HEK293 (cell line): ENCODE results near the gene VPS26B.

Experiments used
- KLF9 ChIP-seq: fragments of 450-650 bp; formaldehyde crosslinking; IDR thresholded peaks from 2 replicates; pipeline ENCODE4 v1.5.1; 2016; ENCODE audit warnings: missing biosample characterization, missing genetic modification characterization, low read depth
- ZFP37 ChIP-seq: fragments of 450-650 bp; formaldehyde crosslinking; IDR thresholded peaks from 2 replicates; pipeline ENCODE4 v1.5.1; 2016; ENCODE audit warnings: missing biosample characterization, missing genetic modification characterization
- ZNF184 ChIP-seq: fragments of 450-650 bp; IDR thresholded peaks from 2 replicates; pipeline ENCODE4 v1.5.1; 2018; ENCODE audit warnings: missing biosample characterization, mild to moderate bottlenecking, missing genetic modification characterization
- ZNF571 ChIP-seq: fragments of 450-650 bp; formaldehyde crosslinking; IDR thresholded peaks from 2 replicates; pipeline ENCODE4 v1.5.0; 2017; ENCODE audit warnings: missing biosample characterization, missing genetic modification characterization
- TF ChIP-seq, protein P1 (sequence below): fragments of 450-650 bp; formaldehyde crosslinking; IDR thresholded peaks from 2 replicates; pipeline ENCODE4 v1.5.0; 2017; ENCODE audit warnings: missing biosample characterization, missing genetic modification characterization, borderline replicate concordance
- TF ChIP-seq, protein P2 (sequence below): IDR thresholded peaks from 2 replicates; pipeline ENCODE4 v1.6.1; 2011; ENCODE audit warnings: mild to moderate bottlenecking, low read depth, low read length, borderline replicate concordance
- TF ChIP-seq, protein P3 (sequence below): fragments of 450-650 bp; formaldehyde crosslinking; IDR thresholded peaks from 2 replicates; pipeline ENCODE4 v1.5.1; 2016; ENCODE audit warnings: missing biosample characterization, missing genetic modification characterization
- TF ChIP-seq, protein P4 (sequence below): fragments of 450-650 bp; formaldehyde crosslinking; IDR thresholded peaks from 2 replicates; pipeline ENCODE4 v1.5.1; 2016; ENCODE audit warnings: missing biosample characterization, missing genetic modification characterization, low read depth

DNA sequence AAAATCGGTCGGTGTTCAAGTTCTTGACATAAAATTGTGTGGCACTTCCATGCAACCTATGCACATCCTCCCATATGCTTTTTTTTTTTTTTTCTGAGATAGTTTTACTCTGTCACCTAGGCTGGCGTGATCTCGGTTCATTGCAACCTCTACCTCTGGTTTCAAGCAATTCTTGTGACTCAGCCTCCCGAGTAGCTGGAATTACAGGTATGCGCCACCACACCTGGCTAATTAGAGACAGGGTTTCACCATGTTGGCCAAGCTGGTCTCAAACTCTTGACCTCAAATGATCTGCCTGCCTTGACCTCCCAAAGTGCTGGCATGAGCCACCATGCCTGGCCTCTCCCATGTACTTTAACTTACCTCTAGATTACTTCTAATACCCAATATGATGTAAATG is 66.7 kb downstream of the VPS26B start:
- TF ChIP-seq, protein P1, sequence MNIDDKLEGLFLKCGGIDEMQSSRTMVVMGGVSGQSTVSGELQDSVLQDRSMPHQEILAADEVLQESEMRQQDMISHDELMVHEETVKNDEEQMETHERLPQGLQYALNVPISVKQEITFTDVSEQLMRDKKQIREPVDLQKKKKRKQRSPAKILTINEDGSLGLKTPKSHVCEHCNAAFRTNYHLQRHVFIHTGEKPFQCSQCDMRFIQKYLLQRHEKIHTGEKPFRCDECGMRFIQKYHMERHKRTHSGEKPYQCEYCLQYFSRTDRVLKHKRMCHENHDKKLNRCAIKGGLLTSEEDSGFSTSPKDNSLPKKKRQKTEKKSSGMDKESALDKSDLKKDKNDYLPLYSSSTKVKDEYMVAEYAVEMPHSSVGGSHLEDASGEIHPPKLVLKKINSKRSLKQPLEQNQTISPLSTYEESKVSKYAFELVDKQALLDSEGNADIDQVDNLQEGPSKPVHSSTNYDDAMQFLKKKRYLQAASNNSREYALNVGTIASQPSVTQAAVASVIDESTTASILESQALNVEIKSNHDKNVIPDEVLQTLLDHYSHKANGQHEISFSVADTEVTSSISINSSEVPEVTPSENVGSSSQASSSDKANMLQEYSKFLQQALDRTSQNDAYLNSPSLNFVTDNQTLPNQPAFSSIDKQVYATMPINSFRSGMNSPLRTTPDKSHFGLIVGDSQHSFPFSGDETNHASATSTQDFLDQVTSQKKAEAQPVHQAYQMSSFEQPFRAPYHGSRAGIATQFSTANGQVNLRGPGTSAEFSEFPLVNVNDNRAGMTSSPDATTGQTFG, result no peak
- TF ChIP-seq, protein P2, sequence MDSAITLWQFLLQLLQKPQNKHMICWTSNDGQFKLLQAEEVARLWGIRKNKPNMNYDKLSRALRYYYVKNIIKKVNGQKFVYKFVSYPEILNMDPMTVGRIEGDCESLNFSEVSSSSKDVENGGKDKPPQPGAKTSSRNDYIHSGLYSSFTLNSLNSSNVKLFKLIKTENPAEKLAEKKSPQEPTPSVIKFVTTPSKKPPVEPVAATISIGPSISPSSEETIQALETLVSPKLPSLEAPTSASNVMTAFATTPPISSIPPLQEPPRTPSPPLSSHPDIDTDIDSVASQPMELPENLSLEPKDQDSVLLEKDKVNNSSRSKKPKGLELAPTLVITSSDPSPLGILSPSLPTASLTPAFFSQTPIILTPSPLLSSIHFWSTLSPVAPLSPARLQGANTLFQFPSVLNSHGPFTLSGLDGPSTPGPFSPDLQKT, result no peak
- TF ChIP-seq ZFP37 (tag by site-specific recombination) (no peak), KLF9 (tag by site-specific recombination) (no peak), ZNF184 (tag by site-specific recombination) (no peak), ZNF571 (tag by site-specific recombination) (no peak)
- TF ChIP-seq, protein P3, sequence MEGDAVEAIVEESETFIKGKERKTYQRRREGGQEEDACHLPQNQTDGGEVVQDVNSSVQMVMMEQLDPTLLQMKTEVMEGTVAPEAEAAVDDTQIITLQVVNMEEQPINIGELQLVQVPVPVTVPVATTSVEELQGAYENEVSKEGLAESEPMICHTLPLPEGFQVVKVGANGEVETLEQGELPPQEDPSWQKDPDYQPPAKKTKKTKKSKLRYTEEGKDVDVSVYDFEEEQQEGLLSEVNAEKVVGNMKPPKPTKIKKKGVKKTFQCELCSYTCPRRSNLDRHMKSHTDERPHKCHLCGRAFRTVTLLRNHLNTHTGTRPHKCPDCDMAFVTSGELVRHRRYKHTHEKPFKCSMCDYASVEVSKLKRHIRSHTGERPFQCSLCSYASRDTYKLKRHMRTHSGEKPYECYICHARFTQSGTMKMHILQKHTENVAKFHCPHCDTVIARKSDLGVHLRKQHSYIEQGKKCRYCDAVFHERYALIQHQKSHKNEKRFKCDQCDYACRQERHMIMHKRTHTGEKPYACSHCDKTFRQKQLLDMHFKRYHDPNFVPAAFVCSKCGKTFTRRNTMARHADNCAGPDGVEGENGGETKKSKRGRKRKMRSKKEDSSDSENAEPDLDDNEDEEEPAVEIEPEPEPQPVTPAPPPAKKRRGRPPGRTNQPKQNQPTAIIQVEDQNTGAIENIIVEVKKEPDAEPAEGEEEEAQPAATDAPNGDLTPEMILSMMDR (tag by site-specific recombination), result no peak
- TF ChIP-seq, protein P4, sequence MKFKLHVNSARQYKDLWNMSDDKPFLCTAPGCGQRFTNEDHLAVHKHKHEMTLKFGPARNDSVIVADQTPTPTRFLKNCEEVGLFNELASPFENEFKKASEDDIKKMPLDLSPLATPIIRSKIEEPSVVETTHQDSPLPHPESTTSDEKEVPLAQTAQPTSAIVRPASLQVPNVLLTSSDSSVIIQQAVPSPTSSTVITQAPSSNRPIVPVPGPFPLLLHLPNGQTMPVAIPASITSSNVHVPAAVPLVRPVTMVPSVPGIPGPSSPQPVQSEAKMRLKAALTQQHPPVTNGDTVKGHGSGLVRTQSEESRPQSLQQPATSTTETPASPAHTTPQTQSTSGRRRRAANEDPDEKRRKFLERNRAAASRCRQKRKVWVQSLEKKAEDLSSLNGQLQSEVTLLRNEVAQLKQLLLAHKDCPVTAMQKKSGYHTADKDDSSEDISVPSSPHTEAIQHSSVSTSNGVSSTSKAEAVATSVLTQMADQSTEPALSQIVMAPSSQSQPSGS (tag by site-specific recombination), result no peak
